Activated CD4-positive, alpha-beta T cell treated with anti-CD3 and anti-CD28 coated beads, Interleukin-2, amount 10 ng/mL, durations not matched to agents 7 days and 5 days (primary cell): Measurements from ENCODE around the gene S100Z. TPM values are rescaled to one million over a fixed set of nuclear protein-coding genes. Genes with fewer than 3 reads are reported as not detected.
"Not testable (repeated sequence)": the region's sequence is repeated elsewhere in the genome, so short reads cannot be mapped to it uniquely, and the experiment has no call there.

Source experiments
- CTCF ChIA-PET: fragments of 350-600 bp; sonication (Branson Sonifier 250); formaldehyde crosslinking; loops from one replicate; lab custom pipeline; 2021; ENCODE audit warnings: antibody characterized with exemption; lab: Charles Lee
- POLR2A ChIA-PET: fragments of 350-600 bp; sonication (Branson Sonifier 250); formaldehyde crosslinking; loops from one replicate; lab custom pipeline; 2021; ENCODE audit warnings: antibody characterized with exemption; lab: Charles Lee
- DNase-seq: peaks from one replicate; pipeline ENCODE4 v3.0.0-alpha.2; 2020
- H3K27ac Mint-ChIP-seq: one replicate; pipeline ENCODE4 v1.8.0; 2021; ENCODE audit warnings: mild to moderate bottlenecking, moderate library complexity, mixed read lengths
- H3K27me3 Mint-ChIP-seq: one replicate; pipeline ENCODE4 v1.8.0; 2021; ENCODE audit warnings: mixed read lengths
- H3K36me3 Mint-ChIP-seq: one replicate; pipeline ENCODE4 v1.8.0; 2021; ENCODE audit warnings: low read depth, mixed read lengths
- H3K4me1 Mint-ChIP-seq: one replicate; pipeline ENCODE4 v1.8.0; 2021; ENCODE audit warnings: mixed read lengths
- H3K4me3 Mint-ChIP-seq: one replicate; pipeline ENCODE4 v1.8.0; 2021; ENCODE audit warnings: mild to moderate bottlenecking, moderate library complexity, mixed read lengths
- H3K9me3 Mint-ChIP-seq: one replicate; pipeline ENCODE4 v1.8.0; 2021; ENCODE audit warnings: mixed read lengths
- total RNA-seq, 2 experiments: library from RNA; stranded (reverse); gene quantifications; one replicate each; pipeline ENCODE4 v1.2.3, GENCODE V29; 2021

The S100Z gene
- total RNA-seq, 2 experiments from 2014 or later: 1.8 to 2.2 TPM

DNA sequence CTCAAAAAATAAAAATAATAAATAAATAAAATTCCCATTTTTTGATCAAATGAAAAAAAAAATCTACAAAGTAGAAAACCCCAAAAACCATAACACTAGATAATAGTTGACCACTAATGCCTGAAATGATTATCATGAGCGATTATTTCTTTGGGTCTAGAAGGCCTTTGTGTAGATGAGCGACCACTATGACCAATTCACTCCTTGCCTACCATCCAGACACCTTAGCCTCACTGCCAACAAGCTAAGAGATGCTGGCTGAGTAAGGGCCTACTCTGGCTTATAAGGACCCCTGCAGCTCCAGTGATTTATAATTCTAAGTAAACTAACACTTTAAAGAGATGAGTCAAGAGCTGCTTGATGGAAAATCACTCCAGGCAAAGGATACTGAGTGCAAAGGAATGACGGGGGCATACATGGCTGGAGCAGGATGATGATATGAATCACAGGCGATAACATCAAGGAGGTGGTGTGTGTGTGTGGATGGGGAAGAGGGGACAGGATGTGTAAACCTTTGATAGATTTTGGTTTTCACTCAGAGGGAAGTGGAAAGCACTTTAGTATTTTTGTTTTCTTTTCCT, 35.7 kb upstream of the S100Z start:
- Mint-ChIP-seq H3K27ac (no peak overlapping the region), H3K27me3 (peaks cover 34% of the 10 kb centered on the region), H3K4me3 (no peak overlapping the region), H3K4me1 (peaks cover 11% of the 10 kb centered on the region), H3K9me3 (no peaks in the 10 kb centered on the region), H3K36me3 (no peaks in the 10 kb centered on the region)
- POLR2A ChIA-PET: no interaction called here
- CTCF ChIA-PET: interaction anchor here (0.6 to 1.7 kb wide), 2 partner anchors 10 to 116 kb away, joined by 3 to 5 read pairs; no protein-coding TSS in a partner anchor
- DNase-seq: no peak

- Mint-ChIP-seq H3K36me3 (no peaks in the 10 kb centered on the region), H3K27me3 (peaks cover 49% of the 10 kb centered on the region), H3K9me3 (no peaks in the 10 kb centered on the region), H3K4me3 (no peak overlapping the region), H3K4me1 (peaks cover 23% of the 10 kb centered on the region), H3K27ac (no peak overlapping the region)
- POLR2A ChIA-PET: no interaction called here
- no peak for DNase-seq
- CTCF ChIA-PET: interaction anchor here (0.7 to 1.2 kb wide), 2 partner anchors 214 to 215 kb away, joined by 3 to 4 read pairs; no protein-coding TSS in a partner anchor
Observed at GRCh38 chr5:76816110-76816831, 33.5 kb upstream of the S100Z start.

- Mint-ChIP-seq H3K27me3 (peaks cover 49% of the 10 kb centered on the region), H3K4me1 (peaks cover 22% of the 10 kb centered on the region), H3K36me3 (no peaks in the 10 kb centered on the region), H3K9me3 (no peaks in the 10 kb centered on the region), H3K27ac (no peak within 1 kb of the TSS), H3K4me3 (peak within 1 kb of the TSS; percentile 70)
- peak; percentile 39 for DNase-seq
- ChIA-PET POLR2A (no interaction called here), CTCF (interaction anchor here (0.9 to 2.5 kb wide), 7 partner anchors 11 to 42 kb away, joined by 3 to 12 read pairs (median 5); no protein-coding TSS in a partner anchor)
Observed at GRCh38 chr5:76818844-76819831, 30.7 kb upstream of the S100Z start, which contains the start of gene F2RL1. TSS of gene F2RL1 (plus strand) at chr5:76819030. CDS start at chr5:76819183, 153 bp downstream.

- no peak overlapping the region for H3K27ac Mint-ChIP-seq
- ChIA-PET POLR2A (no interaction called here), CTCF (interaction anchor here (0.7 to 2.5 kb wide), 6 partner anchors 10 to 41 kb away, joined by 3 to 12 read pairs (median 4); no protein-coding TSS in a partner anchor)
- H3K27me3 Mint-ChIP-seq: peaks cover 49% of the 10 kb centered on the region
- H3K36me3 Mint-ChIP-seq: no peaks in the 10 kb centered on the region
- H3K4me1 Mint-ChIP-seq: peaks cover 20% of the 10 kb centered on the region
- DNase-seq: no peak
- H3K4me3 Mint-ChIP-seq: peak overlapping the region; percentile 70
- no peaks in the 10 kb centered on the region for H3K9me3 Mint-ChIP-seq
Observed at GRCh38 chr5:76819851-76820525, 29.8 kb upstream of the S100Z start.

DNA sequence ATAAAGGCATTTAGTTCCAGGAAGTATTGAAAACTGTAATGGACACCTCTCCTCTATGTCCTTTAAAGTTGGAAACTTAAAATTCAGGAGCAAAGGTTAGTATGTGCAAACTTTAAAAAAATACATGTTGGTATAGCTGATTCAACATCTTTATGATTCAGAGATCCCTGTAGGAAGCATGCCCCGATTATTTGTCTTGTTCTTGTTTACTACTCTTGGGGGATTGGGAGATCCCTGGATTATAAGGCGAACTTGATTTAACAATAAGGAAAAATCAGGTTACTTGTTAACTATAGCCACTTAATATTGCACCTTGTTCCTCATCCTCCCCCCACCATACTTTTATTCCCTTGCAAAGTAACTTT, 29.3 kb upstream of the S100Z start:
- POLR2A ChIA-PET: no interaction called here
- no peaks in the 10 kb centered on the region for H3K36me3 Mint-ChIP-seq
- H3K27ac Mint-ChIP-seq: no peak overlapping the region
- H3K4me1 Mint-ChIP-seq: peaks cover 20% of the 10 kb centered on the region
- DNase-seq: no peak
- no peaks in the 10 kb centered on the region for H3K9me3 Mint-ChIP-seq
- CTCF ChIA-PET: interaction anchor here (0.7 kb wide), 1 partner anchor 38 kb away, joined by 4 read pairs; no protein-coding TSS in a partner anchor
- H3K27me3 Mint-ChIP-seq: peaks cover 46% of the 10 kb centered on the region
- H3K4me3 Mint-ChIP-seq: peak overlapping the region; percentile 70

GRCh38 chr5:76821136-76821535, 28.7 kb upstream of the S100Z start:
- H3K36me3 Mint-ChIP-seq: no peaks in the 10 kb centered on the region
- H3K27ac Mint-ChIP-seq: no peak overlapping the region
- ChIA-PET CTCF (interaction anchor here (0.9 kb wide), 1 partner anchor 40 kb away, joined by 3 read pairs; no protein-coding TSS in a partner anchor), POLR2A (no interaction called here)
- DNase-seq: no peak
- peaks cover 41% of the 10 kb centered on the region for H3K27me3 Mint-ChIP-seq
- H3K4me1 Mint-ChIP-seq: peaks cover 20% of the 10 kb centered on the region
- no peak overlapping the region for H3K4me3 Mint-ChIP-seq
- H3K9me3 Mint-ChIP-seq: no peaks in the 10 kb centered on the region

- H3K4me3 Mint-ChIP-seq, H3K36me3 Mint-ChIP-seq, H3K9me3 Mint-ChIP-seq, POLR2A ChIA-PET, CTCF ChIA-PET, DNase-seq, H3K27ac Mint-ChIP-seq: not testable (repeated sequence)
- Mint-ChIP-seq H3K4me1 (peaks cover 20% of the 10 kb centered on the region), H3K27me3 (peaks cover 30% of the 10 kb centered on the region)
Observed at GRCh38 chr5:76822105-76822731, 27.6 kb upstream of the S100Z start.

- H3K27ac Mint-ChIP-seq, DNase-seq, H3K36me3 Mint-ChIP-seq, H3K9me3 Mint-ChIP-seq, H3K27me3 Mint-ChIP-seq, H3K4me1 Mint-ChIP-seq, H3K4me3 Mint-ChIP-seq, POLR2A ChIA-PET: not testable (repeated sequence)
- CTCF ChIA-PET: interaction anchor here (0.7 kb wide), 1 partner anchor 103 kb away, joined by 3 read pairs; no protein-coding TSS in a partner anchor
Observed at GRCh38 chr5:76826416-76826815, 23.4 kb upstream of the S100Z start.

GRCh38 chr5:76831110-76831452, 18.7 kb upstream of the S100Z start:
- no peak for DNase-seq
- Mint-ChIP-seq H3K27me3 (no peaks in the 10 kb centered on the region), H3K9me3 (no peaks in the 10 kb centered on the region), H3K27ac (no peak overlapping the region), H3K4me1 (no peaks in the 10 kb centered on the region), H3K36me3 (no peaks in the 10 kb centered on the region), H3K4me3 (no peak overlapping the region)
- CTCF ChIA-PET: interaction anchor here (1.4 kb wide), 1 partner anchor 12 kb away, joined by 5 read pairs; the partner anchor contains the start of gene F2RL1
- POLR2A ChIA-PET: no interaction called here

GRCh38 chr5:76836181-76836580, 13.6 kb upstream of the S100Z start:
- no peaks in the 10 kb centered on the region for H3K36me3 Mint-ChIP-seq
- no peaks in the 10 kb centered on the region for H3K4me1 Mint-ChIP-seq
- H3K27ac Mint-ChIP-seq: no peak overlapping the region
- peaks cover 7% of the 10 kb centered on the region for H3K27me3 Mint-ChIP-seq
- CTCF ChIA-PET: no interaction called here
- H3K9me3 Mint-ChIP-seq: no peaks in the 10 kb centered on the region
- no peak for DNase-seq
- POLR2A ChIA-PET: no interaction called here
- H3K4me3 Mint-ChIP-seq: no peak overlapping the region

DNA sequence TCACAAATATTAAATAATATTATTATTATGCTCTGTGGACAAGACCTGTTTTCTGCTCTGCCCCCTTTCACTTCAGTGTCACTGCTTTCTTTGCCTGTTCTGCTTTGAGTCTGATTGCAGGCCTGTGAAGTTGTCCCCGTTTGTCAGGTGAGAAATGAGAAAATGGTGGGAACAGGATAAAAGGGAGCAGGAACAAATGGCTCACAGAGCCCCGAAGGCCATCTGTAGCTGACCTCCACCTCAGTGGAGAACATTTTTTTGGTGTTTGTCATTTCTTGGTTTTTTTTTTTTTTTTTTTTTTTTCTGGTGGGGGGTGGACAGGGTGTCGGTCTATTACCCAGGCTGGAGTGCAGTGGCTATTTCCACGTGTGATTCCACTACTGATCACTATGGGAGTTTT, 13.2 kb upstream of the S100Z start:
- DNase-seq: no peak
- POLR2A ChIA-PET: no interaction called here
- Mint-ChIP-seq H3K4me3 (no peak overlapping the region), H3K36me3 (no peaks in the 10 kb centered on the region), H3K27me3 (peaks cover 7% of the 10 kb centered on the region), H3K27ac (no peak overlapping the region), H3K4me1 (no peaks in the 10 kb centered on the region), H3K9me3 (no peaks in the 10 kb centered on the region)
- CTCF ChIA-PET: no interaction called here
